IPS-NIHi7 (cell line): ENCODE results near the gene GNG14.
"Not testable (repeated sequence)": the region's sequence is repeated elsewhere in the genome, so short reads cannot be mapped to it uniquely, and the experiment has no call there.

Experiments
- DNase-seq: peaks from one replicate; pipeline ENCODE4 v3.0.0; 2012; ENCODE audit warnings: mixed read lengths; ENCODE audit errors: extremely low spot score

GNG14 gene

DNA sequence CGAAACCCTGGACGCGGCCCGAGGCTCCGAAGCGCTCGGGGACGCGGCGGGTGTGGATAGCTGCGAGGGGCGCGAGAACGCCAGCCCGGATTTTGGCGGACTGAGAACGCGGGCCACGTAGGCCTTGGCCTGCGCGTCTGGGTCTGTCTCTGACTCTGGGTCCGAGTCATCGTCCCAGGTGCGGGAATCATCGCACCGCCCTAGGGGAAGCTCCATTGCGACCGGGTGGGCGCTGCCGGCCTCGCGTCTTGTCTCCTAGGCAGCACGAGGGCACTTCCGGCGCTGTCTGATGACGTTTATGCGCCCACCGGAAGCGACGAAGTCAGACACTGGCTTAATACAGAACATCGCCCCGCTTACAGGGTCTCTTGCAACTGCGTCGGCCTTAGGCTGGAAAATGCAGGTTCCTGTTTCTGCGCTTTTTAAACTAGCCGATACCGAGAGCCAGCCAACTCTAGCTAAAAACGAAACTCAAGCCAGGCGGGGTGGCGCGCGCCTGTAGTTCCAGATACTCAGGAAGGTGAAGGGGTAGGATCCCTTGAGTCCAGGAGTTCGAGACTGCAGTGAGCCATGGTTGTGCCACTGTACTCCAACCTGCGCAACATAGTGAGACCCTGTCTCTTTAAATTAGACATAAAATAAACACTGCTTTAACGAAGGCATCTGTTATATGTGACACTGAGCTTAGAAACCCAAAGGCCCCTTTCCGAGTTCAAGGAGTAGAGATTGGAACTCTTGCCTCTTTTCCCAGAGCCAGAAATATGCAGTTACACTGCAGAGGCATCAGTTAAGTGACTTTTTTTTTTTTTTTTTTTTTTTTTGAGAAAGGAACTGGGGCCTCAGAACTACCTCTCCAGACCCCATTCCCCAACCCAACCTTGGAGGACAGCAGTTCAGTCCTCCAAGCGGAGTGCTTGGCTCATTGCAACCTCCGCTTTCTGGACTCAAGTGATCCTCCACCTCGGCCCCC lies 8.9 kb downstream of the GNG14 start, which contains the start of gene FBXW9:
Gene FBXW9 (minus strand): TSS at position 266 of the 970 bp plus-strand sequence. CDS start 50 bp downstream, at position 216.
- peak; percentile 98 for DNase-seq

DNA sequence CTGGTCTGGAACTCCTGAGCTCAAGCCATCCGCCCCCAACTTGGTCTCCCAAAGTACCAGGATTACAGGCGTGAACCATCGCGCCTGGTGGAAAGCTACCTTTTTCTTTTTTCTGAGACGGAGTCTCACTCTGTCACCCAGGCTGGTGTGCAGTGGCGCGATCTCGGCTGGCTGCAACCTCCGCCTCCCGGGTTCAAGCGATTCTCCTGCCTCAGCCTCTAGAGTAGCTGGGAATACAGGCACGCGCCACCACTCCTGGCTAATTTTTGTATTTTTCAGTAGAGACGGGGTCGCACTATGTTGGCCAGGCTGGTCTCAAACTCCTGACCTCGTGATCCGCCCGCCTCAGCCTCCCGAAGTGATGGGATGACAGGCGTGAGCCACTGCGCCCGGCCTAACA lies 9.6 kb downstream of the GNG14 start:
- DNase-seq = not testable (repeated sequence)

DNA sequence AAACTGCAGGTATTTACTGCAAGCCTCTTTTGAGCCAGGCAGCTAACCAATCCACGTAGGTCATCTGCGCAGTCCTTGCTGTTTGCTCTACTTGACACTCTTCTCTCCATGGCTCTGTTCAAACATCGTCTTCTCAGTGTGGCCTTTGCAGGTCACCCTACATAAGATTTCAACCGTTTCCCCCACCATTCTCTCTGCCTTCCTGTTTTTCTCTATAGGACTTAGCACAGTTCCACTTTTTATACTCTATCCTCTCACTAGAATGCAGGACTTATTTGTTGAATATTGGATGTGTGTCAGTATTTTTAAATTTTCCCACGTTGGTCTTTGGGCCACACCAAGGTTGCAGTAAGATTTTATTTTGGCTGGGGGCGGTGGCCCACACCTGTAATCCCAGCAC lies 10.3 kb downstream of the GNG14 start:
- DNase-seq = no peak

DNA sequence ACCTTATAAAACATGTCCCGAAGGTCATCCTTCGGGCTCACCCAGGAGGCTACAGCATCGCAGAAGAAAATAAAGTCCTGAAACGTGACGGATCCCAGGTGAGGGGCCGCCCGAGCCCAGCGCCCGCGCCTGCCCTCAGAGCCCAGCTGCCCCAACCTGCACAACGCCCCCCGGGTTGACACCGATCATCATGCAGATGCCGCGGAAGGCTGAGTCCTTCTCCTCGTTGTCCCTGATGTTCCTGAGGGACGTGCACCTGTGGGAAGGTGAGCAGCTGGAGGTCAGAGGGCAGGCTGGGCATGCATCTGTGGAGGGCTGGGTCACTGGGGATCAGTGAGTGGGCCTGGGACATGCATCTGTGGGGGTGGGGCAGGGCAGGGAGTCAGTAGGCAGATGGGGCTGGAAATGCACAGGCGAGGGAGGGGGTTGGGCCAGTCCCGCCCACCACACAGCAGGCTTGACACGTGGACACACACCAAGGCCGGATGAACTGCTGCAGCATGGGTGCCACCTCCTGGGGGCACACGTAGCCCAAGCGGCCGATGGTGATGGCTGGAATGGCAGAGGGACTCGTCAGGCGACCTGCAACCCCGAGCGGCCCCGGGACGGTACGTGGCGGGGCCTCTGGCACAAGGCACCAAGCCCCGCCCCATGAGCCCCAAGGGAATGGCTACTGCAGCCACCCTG lies 13.9 kb downstream of the GNG14 start:
- no peak for DNase-seq

DNA sequence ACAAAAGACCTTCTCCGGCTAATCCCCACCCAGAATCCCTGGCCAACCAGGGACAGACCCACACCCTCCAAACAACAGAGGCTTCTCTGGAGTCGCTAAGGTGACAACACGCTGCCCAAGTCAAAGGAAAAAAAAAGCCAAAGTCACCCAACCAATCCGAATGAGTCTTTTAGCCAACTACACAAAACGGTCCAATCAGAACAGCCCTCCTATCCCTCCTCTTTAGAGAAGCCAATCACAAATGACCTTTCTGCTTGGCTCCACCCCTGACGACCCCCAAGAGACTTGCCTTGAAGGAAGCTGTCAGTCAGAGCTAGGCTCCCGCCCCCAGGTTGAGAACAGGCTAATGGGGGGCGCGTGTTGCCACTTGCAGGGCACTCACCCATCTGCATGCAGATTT lies 15.2 kb downstream of the GNG14 start:
- DNase-seq = peak; percentile 95

DNA sequence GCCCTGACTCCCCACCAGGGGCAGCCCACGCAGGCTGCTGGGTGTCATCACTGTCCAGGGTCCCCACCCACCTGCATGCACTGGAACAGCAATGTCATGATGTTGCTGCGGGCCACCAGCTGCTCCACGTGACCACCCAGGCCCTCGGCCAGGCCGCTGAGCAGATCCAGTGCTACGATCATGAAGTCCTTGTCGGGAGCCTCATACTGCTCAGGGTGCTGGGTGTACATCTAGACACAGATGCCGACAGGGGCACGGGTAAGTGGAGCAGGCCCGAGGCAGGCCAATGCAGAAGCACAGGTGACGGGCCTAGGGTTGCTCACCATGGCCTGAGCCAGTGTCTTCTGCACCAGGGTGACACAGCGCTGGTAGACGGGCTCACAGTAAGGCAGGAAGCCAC lies 17.4 kb downstream of the GNG14 start:
- DNase-seq = no peak

DNA sequence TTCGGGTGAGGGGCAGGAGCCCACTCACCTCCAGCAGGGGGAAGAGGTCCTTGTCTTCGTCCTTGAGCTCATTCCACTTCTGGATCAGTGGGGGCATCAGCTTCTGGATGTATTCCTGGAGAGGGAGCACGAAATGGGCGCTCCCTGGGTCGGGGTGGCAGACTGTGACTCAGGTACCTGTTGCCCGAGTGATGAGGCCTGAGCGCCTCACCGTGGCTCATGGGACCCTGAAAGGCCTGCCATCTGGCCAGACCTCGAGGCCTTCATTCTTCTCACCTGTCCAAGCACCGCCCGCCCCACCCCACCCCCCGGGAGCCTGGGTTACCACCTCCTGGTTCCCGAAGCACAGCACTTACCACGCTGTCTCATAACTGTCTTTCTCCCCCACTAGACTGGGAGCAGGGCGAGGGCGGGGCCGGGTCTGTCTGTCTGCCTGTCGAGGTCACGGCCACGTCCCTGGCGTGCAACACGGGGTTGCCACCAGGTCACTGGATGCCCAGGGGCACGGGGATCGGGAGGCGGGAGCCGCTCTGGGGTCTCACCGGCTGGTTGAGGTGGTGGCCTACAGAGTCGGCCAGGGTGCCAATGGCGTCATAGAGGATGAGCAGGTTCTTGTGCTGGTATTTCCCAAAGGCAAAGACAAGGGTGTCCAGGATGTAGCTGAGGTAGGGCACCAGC lies 18.0 kb downstream of the GNG14 start:
- DNase-seq = no peak

DNA sequence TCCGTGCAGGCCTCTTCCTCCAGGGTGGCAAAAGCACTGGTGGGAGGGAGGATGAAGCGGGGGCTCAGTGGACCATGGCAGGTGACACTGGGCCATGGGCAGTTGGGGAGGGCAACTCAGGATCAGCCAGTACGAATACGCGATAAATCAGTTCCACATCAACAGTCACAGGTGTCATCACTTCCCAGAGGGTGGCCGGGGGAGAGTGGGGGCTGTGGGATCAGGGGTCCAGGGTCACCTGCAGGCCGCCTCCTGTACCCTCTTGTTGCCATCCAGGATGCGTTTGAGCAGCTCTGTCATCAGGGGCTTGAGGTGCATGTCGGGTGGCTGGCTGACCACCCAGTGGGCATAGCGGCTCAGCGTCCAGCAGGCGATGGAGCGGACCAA lies 18.5 kb downstream of the GNG14 start:
- no peak for DNase-seq

DNA sequence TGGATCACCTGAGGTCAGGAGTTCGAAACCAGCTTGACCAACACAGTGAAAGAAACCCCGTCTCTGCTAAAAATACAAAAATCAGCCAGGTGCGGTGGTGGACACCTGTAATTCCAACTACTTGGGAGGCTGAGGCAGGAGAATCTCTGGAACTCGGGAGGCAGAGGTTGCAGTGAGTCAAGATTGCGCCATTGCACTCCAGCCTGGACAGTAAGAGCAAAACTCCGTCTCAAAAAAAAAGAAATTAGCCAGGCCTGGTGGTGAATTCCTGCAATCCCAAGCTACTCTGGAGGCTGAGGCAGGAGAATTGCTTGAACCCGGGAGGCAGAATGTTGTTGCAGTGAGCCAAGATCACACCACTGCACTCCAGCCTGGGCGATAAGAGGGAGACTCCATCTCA lies 20.8 kb downstream of the GNG14 start:
- DNase-seq = no peak

DNA sequence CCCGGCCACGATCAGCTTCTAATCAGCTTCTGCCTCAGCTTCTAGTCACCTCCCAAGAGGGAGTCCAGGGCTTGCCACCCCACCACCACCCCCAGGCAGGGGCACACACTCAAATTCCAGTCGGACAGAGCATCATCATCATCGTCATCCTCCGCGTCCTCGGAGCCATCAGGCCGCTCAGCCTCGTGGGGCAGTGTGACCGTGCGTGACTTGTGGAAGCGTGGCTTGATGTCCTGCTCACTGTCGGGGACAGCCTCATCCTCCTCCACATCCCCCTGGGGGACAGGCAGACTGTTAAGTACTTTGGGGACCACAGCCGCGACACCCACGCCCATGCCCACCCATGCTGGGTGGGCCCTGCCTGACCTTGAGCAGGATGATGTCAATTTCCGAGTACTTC lies 23.4 kb downstream of the GNG14 start:
- DNase-seq = no peak

DNA sequence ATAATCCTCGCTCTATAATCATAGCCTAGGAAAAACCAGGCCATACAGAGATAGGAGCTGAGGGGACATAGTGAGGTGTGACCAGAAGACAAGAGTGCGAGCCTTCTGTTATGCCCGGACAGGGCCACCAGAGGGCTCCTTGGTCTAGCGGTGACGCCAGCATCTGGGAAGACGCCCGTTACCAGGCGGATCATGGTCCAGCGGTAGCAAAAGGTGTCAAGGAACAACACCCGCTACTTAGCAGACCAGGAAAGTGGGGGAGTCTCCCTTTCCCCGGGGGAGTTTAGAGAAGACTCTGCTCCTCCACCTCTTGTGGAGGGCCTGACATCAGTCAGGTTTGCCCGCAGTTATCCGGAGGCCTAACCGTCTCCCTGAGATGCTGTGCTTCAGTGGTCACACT lies 24.3 kb downstream of the GNG14 start:
- not testable (repeated sequence) for DNase-seq

DNA sequence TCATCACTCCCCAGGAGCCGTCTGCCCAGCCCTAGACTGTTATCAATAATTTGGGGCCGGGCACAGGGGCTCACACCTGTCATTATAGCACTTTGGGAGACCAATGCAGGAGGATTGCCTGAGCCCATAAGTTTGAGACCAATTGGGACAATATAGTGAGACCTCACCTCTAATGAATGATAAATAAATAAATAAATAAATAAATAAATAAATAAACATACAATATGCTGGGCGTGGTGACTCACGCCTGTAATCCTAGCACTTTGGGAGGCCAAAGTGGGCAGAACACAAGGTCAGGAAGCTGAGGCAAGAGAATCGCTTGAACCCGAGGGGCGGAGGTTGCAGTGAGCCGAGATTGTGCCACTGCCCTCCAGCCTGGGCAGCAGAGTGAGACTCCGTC lies 25.5 kb downstream of the GNG14 start:
- DNase-seq = not testable (repeated sequence)

DNA sequence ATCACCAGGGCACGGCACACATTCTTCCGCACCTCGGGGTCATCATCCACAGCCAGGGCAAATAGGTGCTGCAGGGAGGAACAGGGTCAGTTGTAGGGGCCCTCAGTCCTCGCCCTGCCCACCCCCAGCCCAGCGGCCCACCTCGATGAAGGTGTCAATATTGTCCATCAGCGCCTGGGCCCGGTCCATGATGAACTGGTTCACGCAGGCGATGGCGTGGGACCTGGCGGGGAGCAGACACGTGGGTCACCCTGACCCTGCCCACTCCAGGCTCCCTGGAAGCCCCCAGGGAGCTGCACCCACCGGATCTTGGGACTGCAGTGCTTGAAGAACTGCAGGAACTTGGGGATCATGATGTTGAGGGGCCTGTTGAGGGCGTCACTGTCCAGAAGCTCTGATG lies 27.3 kb downstream of the GNG14 start:
- DNase-seq = no peak

DNA sequence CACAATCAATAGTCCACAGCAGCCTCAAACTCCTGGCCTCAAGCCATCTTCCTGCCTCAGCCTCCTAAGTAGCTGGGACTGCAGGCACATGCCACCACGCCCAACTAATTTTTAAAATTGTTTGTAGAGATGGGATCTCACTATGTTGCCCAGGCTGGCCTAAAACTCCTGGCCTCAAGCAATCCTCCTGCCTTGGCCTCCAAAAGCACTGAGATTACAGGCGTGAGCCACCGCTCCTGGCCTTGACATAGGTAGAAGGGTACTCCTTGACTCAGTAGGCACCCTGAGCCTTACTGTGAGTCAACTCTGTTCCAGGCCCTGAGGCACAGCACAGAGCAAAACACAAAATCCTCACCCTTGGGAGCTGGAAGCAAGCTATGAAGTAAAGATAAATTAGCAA lies 28.1 kb downstream of the GNG14 start:
- DNase-seq = no peak

DNA sequence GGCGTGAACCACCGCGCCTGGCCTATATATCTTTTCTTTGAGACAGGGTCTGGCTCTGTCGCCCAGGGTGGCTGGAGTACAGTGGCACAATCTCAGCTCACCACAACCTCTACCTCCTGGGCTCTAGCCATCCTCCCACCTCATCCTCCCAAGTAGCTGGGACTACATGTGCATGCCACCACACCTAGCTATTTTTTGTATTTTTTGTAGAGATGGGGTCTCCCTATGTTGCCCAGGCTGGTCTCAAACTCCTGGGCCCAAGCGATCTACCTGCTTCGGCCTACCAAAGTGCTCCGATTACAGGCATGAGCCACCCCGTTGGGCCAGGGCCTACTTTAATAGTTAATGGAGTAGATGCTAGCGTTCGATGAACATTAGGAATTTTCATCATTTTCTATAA lies 32.5 kb downstream of the GNG14 start:
- no peak for DNase-seq

DNA sequence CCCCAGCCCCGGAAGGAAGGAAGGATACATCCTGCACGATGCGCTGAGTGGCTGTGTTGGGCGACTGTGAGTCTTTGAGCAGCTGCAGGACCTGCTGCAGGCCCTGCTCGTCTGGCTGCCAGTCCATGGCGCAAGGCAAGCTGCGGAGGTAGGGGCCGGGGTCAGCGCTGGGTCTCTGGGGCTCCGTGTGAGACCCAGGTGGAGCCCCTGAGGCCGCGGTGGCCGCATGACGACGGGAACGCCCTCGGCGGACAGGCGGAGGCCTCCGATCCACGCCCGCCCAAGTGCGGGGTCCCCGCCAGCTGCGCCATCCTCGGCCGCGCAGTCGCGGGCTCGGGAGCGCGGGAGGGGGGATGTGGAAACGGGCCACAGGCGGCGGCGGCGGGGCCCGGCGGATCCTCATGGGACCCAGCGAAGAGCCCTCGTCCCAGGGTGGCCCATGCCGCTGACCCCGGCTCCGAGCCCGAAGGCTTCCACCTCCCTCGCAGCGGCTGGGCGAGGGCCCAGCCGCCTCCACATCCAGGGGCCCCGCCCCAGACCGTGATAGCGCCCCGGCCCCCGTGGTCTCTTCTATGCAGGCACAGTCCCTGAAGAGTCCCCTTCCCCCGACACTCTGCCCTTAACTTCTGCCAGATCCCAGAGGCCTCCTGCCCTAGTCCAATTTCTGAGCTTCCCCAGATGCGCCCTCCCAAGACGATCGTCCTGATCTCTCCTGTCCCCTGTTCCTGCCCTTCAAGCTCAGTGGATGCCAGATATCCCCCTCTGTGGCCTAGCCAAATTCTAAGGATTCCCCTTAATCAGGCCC lies 33.3 kb downstream of the GNG14 start:
- no peak for DNase-seq

DNA sequence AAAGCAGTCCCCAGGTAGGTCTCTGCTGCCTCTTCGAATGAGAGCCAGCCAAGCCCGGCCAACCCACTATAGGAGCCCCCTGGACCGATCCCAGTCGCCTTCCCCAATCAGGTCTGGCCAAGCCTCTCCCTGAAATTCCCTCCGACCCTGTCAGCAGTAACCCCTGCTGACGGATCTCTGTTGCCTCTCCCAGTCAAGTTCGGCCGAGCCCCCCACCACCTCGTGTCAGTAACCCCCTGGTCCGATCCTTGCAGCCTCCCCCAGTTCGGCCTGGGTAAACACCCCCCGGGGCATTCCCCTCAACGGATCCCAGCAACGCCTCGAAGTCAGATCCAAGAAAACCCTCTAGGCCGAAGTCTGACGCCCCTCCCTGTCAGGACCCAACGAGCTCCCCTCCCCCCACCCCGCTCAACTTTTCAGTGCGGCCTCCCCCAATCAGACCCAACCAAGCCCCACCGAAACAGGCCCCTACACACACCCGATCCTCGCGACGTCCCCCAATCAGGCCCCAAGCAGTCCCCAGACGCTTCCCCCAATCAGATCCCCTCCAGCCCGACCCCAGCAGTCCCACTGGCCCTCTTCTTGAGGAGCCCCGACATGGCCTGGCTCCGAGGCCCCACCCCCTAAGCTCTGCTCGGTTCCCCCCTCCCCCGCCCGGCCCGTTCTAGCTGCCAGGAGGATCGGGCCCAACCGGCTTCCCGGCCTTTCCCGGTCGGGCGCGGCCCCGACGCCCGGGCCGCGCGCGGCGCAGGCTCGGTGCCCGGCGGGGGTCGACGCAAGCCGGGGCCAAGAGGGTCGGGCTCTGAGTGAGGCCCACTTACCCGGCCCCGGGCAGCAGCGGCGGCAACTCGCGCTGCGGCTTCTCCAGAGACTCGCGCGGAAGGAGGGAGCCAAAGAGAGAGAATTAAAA lies 34.1 kb downstream of the GNG14 start:
- peak; percentile 73 for DNase-seq

DNA sequence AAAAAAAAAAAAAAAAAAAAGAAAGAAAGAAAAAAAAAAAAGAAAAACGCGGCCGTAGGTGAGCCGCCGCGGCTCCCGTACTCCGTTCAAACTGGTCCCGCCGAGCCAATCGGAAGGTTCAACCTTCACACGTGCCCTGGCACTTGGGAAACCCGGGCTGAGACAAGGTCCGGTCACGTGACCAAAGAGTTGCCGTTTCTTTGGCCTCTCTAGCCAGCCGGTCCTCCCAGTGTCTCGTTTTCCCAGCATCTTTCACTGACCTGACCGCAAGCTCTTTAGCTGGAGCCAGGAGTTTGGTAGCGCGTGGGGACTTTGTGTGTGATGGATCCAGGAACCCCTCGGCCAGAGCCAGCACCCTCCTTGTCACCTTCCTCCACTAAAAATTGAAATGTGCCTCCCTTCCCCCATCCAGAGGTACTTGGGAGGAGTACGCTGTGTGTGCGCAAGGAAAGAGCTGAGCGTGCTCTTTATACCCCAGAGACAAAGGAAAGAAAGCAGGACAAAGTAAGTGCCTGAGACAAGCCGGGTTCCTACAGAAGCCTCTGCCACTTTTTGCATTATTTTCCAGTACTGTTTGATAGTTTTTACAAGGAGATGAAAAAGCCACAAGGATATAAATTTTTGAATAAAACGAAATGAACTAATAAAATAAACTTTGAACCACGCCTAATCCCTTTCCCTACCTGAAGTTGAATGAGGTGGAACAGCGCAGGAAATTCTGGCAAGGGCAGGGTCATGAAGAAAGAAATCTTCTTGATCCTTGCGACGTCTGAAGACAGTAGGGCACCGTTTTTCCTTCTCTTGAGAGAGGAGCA lies 35.0 kb downstream of the GNG14 start:
- peak; percentile 95 for DNase-seq

DNA sequence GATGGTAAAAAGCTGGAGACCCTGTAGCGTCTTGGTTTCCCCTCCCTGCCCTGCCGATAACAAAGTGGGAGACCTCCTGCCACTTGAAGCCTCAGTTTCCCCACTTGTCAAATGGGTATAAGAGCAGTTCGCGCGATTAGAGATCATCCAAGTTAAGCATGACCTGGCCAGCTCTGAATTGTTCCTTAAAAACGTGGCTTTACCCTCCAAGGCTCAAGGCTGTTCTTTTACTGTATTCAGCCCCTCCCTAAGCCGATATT lies 35.5 kb downstream of the GNG14 start:
- DNase-seq = no peak
